Fibroblast of skin of back (primary cell): Measurements from ENCODE around the gene PLEKHB2. TPM values are rescaled to one million over a fixed set of nuclear protein-coding genes. Genes with fewer than 3 reads are reported as not detected.
A peak's percentile ranks its signal among the peaks of the same experiment; 100 is the strongest.
"Not testable (repeated sequence)": the region's sequence is repeated elsewhere in the genome, so short reads cannot be mapped to it uniquely, and the experiment has no call there.

ENCODE experiments used
- DNase-seq: peaks from one replicate; pipeline ENCODE4 v3.0.0-alpha.2; 2013
- polyA plus RNA-seq, 2 experiments: library from polyadenylated mRNA; unstranded; fragments of 120-200 nt; gene quantifications; one replicate each; pipeline ENCODE4 v1.2.1, GENCODE V29; 2013; ENCODE audit not compliant: insufficient read length in 2 of 2

Gene PLEKHB2, protein sequence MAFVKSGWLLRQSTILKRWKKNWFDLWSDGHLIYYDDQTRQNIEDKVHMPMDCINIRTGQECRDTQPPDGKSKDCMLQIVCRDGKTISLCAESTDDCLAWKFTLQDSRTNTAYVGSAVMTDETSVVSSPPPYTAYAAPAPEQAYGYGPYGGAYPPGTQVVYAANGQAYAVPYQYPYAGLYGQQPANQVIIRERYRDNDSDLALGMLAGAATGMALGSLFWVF
- polyA plus RNA-seq (2013, experiment 1 of 2; ENCODE audit: insufficient read length), result 72.4 TPM
- 56.3 TPM for polyA plus RNA-seq (2013, experiment 2 of 2; ENCODE audit: insufficient read length)

DNA sequence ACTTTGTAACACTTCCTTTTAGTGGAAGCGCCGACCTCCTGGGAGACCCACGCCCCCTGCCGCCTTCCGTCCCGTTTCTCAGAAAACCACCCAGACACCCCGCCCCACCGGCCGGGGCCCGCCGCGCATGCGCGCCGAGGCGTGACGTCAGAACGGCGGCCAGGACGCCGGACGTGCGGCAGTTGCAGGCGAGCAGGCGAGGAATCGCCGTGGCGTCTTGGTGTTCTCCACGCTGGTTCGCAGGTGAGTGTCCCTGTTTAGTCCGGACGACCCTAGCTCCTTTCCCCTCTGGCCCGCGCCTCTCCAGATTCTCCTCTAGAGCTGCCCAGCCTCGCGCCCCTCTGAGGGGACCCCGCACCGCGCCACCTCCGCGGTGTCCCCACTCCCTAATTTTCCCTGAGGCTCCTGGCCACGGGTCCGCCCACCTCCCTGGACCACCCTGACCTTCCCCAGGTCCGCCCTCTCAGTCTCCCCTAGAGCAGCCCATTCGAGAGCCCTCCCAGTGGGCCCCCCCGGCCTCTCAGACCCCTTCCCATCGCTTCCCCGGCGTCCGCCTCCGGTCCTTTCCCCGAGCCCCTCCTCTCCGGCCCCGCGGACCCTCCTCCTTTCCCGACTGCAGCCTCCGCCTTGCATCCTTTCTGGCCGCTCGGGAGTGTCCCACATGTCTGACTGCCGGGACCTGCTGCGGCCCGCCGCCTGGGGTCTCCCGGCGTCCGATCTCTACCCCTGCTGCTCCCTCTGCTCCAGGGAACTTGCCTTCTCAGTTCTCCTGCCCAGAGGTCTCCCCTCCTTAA is at the start of gene PLEKHB2:
Gene PLEKHB2 (plus strand): TSS at position 181 of the 794 bp plus-strand sequence. CDS start 15,606 bp downstream, outside the sequence.
- peak; percentile 88 for DNase-seq

DNA sequence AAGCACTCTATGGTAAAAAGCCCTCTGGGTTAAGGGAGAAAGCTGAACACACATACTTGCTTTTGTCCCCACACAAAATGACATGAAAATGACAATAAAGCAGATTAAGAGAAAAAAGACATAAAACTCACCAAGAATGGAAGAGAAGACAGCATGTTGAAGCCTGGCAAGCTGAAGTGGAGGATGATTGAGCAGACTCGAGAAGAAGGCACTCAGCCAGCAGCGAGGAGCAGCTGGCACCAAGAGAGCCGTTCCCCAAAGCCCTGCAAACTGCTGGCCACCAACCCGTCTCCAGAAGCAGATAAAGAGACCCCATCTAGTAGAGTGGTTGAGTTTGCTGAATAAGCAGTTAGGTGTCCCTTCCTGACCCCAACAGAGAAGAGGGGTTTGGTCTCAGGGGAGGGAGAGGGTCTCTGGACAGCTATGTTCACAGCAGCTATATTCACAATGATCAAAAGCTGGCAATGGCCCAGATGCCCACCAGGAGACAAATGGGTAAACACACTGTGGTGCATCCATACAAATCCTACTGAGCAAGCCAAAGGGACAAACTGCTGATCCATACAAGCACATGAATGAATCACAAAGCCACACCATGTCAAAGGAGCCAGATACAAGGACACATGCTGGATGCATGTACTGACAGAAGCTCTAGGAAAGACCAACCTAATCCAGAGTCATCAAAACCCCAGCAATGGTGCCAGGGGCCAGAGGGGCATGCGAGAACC is 48.8 kb upstream of the PLEKHB2 start:
- peak; percentile 33 for DNase-seq

DNA sequence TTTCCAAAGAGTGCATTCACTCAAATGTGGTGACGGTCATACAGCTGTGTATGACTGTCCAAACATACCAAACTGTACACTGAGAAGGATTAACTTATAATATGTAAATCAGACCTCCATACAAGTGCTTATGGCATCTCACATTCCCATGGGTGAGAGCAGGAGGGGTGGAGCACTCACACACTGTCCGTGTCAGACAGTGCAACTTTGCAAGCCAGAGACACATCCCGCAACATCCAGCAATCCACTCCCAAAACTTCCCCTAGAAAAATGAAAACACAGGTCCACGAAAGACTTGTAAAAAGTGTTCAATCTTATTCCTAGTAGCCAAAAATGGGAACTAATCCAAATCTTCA is 48.2 kb upstream of the PLEKHB2 start:
- DNase-seq, result peak; percentile 44

DNA sequence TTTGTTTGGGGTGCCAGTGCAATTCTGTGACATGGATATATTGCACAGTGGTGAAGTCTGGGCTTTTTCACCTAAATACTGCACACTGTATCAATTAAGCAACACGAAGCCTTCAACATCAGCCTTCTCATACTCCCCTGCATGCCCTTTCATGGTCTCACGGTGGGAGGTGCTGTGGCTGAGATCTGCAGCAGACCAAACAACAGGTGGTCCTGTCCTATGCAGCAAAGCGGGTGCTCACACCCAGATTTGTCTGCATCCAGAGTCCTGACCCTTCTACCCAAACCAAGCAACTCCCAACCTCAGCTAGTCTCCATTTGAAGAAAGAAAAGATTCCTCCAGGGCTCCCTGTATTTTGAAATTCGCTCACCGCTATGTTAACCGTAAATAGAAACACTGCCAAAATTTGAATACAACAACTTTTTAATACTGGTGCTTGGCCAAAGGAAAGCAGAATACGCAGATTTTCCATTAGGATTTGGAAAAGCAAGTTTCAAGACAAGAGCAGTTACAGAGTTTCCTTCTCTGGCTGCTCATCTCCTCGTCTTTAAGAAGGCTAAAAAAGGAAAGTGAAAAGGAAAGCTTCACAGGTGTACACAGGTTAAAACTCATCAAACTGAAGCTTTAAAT is 46.8 kb upstream of the PLEKHB2 start:
- DNase-seq, result no peak

DNA sequence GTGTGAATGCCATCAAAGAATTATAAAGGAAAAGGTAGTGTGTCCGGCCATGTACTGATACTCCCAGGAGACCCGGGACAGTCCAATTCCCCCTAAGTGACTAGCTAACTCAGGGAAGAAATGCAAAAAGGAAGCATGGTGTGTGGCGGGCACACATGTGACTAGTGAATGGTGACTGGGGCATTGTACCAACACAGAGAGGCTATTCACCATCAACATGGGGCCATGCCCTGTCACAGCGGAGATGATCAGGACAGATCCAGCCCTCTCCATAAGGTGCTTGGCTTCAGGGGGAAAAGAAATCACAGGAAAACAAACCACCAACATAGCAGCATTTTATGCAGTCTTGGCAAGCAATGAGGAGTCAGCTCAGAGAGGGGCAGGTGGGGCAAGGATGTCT is 46.2 kb upstream of the PLEKHB2 start:
- DNase-seq, result no peak

DNA sequence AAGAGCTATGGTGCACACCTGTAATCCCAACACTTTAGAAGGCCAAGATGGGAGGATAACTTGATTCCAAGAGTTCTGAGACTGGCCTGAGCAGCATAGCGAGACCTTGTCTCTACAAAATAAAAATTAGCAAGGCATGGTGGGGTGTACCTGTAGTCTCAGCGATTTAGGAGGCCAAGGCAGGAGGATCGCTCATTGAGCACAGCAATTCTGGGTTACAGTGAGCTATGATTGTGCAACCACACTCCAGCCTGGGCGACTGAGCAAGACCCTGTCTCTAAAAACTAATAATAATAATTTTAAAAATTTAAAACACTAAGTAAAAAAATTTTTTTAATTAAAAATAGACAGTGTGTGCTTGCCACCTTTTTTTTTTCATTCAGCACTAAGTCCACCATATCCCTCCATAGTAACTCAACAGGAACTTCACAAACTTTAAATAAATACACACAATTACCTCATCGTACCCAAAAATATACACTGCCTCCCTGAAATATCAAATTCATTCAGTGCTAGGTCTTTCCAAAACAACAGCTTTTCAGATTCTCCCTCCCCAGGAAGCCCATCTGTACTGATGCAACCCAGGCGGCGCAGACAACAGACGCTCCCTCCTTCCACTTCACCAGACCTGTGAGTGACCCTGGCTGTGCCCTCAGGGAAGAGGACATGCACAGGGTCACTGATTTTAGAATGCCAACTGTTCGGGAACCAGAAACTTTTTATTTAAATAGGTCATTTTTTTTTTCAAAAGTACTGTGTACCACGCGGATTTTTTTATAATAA is 41.4 kb upstream of the PLEKHB2 start:
- no peak for DNase-seq

DNA sequence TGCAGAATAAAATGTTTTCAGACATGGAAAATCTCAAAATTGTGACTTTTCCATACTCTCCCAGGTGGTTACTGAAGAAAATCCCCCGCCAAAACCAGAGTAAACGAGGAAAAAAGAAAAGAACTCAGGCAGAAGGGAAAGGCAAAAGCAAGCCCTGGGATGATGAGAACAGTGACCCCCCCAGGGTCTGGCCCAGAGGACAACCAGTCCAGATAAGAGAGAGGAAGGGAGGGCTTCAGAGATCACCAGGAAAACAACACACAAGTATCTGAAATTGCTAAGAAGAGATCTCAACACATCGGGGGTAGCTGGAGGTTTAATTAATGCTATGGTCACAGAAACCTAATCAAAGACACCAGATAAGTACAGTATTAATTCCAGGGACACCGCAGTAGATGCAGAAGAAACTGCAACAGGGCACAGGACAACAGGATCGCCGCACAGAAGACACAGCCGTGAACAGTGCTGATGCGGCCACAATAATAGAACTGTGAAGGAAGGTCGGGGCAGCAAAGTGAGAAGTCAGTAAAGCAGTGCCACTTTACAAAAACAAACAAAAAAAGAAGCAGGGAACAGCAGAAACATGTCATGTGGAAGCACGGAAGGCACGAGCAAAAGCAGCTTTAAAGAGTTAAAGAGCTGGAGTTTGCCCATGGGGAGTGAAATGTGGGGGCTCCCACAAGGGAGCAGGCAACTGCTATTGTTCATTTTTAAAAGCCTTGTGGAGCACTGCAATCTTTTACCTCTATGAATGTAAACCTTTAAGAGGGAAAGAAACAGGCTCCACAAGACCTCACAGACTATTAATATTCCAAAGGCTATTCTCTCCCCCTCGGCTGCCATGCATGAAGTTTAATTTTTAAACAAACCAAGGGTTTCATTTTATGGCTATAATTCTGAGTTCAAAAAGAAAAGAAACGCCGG is 40.3 kb upstream of the PLEKHB2 start:
- no peak for DNase-seq

DNA sequence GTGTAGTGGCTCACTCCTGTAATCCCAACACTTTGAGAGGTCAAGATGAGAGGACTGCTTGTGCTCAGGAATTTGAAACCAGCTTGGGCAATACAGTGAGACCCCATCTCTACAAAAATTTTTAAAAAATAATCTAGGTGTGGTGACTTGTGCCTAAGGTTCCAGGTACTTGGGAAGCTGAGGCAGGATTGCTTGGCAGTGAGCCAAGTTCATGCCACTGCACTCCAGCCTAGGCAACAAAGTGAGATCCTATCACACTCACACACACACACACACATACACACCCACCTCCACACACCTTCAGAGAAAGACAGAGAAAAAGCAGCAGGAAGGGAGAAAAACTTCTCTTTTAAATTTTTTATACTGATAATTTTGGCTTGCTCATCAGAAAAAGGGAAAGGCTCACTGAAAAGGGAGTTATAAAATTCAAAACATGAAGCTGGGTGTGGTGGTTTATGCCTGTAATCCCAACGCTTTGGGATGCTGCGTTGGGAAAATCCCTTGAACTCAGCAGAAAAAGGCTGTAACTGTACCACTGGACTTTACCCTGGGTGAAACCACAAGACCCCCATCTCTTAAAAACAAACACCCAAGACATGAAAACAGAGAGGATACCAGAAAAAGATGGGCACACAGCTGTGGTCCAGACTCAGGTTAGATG is 37.5 kb upstream of the PLEKHB2 start:
- no peak for DNase-seq

DNA sequence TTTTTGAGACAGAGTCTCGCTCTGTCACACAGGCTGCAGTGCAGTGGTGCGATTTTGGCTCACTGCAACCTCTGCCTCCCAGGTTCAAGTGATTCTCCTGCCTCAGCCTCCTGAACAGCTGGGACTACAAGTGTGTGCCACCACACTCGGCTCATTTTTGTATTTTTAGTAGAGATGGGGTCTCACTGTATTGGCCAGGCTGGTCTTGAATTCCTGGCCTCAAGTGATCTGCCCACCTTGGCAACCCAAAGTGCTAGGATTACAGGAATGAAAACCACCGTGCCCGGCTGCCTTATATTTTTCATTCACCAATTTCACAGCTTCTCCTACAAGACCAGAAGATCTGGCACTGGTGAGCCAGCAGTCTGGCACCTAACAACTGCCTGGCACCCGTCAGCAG is 37.0 kb upstream of the PLEKHB2 start:
- not testable (repeated sequence) for DNase-seq

DNA sequence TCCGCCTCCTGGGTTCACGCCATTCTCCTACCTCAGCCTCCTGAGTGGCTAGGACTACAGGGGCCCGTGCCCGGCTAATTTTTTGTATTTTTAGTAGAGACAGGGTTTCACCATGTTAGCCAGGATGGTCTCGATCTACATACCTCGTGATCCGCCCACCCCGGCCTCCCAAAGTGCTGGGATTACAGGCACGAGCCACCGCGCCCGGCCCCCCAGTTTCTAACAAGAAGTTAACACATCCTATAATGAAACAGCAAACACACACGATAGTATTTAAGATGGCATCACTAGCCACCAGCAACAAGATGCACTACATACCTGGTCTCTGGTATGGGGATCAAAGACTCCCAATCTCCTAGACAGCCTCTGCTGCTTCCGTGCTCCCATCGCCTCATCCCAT is 29.6 kb upstream of the PLEKHB2 start:
- DNase-seq, result not testable (repeated sequence)

DNA sequence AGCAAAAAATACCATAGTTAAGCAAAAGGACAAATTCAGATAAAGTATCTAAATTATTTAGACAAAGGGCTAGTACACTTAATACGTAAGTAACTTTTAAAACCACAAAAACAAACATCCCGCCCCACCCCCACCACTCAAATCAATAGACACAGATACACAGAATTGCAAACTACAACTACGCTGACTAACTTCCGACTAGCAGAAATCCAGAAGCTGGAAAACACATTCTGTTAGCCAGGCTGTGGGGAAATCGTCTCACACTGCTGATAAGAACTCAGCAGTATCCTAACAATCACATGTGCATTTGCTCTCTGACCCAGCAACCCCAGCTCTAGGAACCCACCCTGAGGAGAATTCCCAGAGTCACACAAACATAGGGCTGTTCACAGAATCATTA is 28.4 kb upstream of the PLEKHB2 start:
- DNase-seq, result no peak

DNA sequence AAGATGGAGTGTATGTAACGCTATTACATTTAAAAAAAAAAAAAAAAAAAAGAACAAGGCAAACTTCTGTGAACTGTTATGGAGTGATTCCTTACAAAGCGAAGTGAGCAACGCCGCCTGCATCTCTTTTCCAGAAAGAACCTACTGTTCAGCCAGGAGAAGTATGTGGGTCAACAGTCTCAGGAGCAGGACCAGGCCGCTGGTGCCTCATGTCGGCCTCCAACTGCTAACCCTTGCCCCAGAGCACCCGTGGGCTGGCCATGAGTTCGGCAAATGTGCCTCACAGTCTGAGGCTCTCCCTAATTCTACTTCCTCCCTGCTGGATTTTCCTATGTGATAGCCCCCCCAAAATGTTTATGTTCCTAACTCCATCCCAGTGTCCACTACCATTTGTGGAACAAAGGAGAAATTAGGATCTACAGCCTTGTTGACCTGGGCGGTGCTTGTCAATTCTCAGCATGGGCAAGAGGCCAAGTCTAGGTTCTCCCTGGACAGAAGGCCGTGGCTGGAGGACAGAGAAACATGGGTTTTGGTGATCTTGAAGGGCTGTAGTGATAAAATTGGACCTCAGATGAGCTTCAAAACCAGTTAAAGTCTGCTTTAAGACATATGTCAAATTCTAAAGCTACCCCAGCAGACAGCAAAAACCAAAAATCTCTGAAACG is 27.8 kb upstream of the PLEKHB2 start:
- DNase-seq, result no peak

DNA sequence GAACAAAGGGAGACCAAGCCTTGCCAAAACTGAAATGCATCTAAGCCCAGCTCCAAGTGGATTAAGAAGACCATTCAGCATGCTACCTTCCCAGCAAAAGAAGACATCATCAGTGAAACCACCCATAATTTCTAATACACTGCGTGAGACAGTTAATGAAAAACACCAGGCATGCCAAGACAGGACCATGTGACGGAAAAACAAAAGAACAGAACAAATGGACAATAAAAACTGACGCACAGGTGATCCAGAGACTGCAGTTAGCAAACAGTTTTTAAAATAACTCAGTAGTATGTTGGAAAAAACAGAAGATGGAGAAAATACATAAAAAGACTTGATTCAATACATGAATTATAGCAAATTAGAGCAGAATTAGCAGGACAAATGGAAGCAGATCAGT is 27.2 kb upstream of the PLEKHB2 start:
- DNase-seq, result no peak

DNA sequence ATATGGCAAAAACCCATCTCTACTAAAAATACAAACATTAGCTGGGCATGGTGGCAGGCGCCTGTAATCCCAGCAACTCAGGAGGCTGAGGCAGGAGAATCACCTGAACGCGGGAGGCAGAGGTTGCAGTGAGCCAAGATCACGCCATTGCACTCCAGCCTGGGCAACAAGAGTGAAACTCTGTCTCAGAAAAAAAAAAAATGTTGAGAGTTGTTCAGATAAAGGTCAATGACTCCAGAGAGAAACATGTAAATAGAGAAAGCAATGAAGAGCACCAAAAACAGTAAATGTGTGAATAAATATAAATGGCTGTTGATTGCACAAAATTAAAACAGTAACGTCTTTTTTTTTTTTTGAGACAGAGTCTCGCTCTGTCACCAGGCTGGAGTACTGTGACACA is 25.2 kb upstream of the PLEKHB2 start:
- DNase-seq, result not testable (repeated sequence)

DNA sequence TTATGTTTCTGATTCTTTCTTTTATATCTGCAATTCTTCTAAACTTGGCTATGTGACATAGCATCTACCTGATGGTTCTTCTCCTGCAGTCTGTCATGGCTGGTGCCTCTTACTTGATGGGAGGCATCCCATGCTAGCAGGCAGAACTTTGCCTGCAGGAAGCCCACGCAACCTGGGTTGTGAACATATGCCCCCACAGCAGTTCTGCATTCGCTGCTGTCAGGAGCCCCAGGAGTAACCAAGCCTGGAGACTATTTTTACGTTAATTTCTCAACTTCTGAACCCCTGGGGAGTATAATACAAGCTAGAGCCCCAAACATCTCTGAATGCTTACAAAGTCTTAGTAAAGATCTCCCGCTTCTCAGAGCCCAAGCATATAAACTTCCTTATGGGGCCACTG is 23.9 kb upstream of the PLEKHB2 start:
- DNase-seq, result no peak

DNA sequence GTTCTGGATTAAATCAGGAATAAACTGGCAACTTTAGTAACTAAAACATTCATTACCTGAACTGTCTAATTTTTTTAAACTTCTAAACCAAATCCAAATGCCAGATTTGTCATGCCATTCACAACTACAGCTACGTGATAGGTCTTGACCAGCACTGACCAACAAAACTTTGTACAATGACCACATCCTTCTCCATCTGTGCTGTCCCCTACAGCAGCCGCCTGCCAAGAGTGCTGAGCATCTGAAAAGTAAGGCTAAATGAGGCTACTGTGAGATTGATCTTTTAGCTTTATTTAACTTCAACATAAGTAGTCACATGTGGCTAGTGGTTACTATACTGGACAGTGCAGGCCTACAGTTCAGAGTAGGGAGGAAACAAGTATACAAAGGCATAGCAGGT is 19.5 kb upstream of the PLEKHB2 start:
- DNase-seq, result no peak

DNA sequence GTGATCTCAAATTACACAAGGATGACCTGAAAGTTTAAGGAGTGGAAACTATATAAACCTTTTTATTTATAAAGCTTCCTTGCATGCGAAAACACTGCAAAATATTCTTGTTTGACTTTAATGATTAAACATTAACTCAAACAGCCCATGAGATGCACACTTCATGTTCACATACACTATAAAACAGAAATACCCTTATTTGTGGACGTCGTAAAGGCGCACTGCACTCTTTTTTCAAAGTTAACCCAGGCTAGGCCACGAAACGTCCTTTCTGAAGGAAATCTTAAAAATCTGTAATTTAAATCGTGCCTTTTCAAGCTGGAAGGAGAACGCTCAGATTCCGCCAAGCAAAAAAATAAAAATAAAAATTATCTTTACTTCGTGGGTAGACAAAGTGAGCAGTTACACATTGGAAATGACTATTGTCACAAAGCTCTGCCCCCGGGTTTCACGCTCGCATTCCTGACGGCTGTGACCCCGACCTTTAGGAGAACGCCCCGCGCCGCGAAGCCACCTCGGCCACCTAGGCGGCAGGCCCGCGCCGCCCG is 12.6 kb upstream of the PLEKHB2 start:
- DNase-seq, result no peak

DNA sequence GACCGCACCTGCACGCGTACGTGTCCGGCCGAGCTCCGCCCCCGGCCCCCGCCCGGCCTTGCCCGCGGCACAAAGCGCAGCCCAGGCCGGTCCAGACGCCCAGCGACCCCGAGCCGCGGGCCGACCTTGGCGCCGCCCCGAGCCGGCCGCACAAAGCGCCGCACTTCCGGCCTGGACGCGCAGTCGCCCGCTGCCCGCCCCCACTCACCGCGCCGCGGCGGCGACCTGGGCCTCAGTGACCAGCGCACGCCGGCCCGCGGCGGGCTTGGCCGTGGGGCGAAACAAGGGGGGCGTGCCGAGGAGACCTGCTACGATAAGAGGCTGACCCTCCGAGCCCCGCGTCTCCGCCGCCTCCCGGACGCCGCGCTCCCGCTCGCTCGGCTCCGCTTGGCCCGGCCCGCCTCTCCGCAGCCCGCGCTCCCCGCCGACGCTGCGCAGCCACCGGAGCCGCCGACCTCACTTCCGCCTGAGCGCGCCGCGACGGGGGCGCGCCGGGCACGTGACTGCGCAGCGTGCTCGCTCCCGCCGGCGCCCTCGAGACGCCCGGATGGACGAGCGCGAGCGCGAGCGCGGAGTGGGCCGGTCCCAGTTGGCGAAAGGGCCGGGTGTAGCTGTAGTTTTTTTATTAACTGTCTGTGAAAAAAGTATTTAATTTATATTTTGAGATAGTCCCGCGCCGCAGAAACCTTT is 12.0 kb upstream of the PLEKHB2 start, which contains the start of gene FAM168B:
Gene FAM168B (minus strand): TSS at position 455 of the 690 bp plus-strand sequence. CDS start 10,814 bp downstream, outside the sequence.
- peak; percentile 92 for DNase-seq
